Measurements from ENCODE around the gene SHISA4.

DNA sequence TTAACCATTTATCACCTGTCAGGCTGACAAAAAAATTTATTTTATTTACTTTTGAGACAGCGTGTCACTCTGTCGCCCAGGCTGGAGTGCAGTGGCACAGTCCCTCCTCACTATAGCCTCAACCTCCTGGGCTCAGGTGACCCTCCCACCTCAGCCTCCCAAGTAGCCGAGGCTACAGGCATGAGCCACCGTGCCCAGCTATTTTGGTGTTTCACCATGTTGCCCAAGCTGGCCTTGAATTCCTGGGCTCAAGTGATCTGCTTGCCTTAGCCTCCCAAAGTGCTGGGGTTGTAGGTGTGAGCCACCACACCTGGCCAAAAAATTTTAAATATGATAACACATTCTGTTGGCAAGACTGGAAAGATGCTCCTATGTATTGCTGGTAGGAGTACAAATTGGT, 48.6 kb upstream of the SHISA4 start:
- TF ChIP-seq, protein P1, sequence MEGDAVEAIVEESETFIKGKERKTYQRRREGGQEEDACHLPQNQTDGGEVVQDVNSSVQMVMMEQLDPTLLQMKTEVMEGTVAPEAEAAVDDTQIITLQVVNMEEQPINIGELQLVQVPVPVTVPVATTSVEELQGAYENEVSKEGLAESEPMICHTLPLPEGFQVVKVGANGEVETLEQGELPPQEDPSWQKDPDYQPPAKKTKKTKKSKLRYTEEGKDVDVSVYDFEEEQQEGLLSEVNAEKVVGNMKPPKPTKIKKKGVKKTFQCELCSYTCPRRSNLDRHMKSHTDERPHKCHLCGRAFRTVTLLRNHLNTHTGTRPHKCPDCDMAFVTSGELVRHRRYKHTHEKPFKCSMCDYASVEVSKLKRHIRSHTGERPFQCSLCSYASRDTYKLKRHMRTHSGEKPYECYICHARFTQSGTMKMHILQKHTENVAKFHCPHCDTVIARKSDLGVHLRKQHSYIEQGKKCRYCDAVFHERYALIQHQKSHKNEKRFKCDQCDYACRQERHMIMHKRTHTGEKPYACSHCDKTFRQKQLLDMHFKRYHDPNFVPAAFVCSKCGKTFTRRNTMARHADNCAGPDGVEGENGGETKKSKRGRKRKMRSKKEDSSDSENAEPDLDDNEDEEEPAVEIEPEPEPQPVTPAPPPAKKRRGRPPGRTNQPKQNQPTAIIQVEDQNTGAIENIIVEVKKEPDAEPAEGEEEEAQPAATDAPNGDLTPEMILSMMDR (IDR thresholded peaks at IDR 0.05; ENCODE audit: low read length) = no peak
- no peak for TF ChIP-seq EZH2 (optimal IDR thresholded peaks at IDR 0.05; ENCODE audit: low read depth, low read length)

Data from MM.1S (cell line).